Stimulated activated CD4-positive, alpha-beta T cell treated with anti-CD3 and anti-CD28 coated beads, Interleukin-15, amount 100 ng/mL, for 24 hours (primary cell): ENCODE measurements around the gene PBOV1.

Source experiments
- DNase-seq: peaks from one replicate; pipeline ENCODE4 v3.0.0-alpha.2; 2020

The PBOV1 gene

GRCh38 chr6:138218449-138218848 is at the start of gene PBOV1:
PBOV1 (minus strand) TSS chr6:138218491; CDS start chr6:138218395, 96 bp downstream.
- DNase-seq: no peak

- DNase-seq: no peak
Observed at GRCh38 chr6:138266095-138266494, 47.8 kb upstream of the PBOV1 start.

- DNase-seq: no peak
Observed at GRCh38 chr6:138264372-138264880, 46.1 kb upstream of the PBOV1 start.

- no peak for DNase-seq
Observed at GRCh38 chr6:138263963-138264362, 45.7 kb upstream of the PBOV1 start.

- no peak for DNase-seq
Observed at GRCh38 chr6:138261116-138261780, 43.0 kb upstream of the PBOV1 start.

GRCh38 chr6:138258991-138259390 is 40.7 kb upstream of the PBOV1 start:
- DNase-seq: no peak

GRCh38 chr6:138258197-138258596 is 39.9 kb upstream of the PBOV1 start:
- no peak for DNase-seq

- DNase-seq: no peak
Observed at GRCh38 chr6:138257638-138258040, 39.3 kb upstream of the PBOV1 start.

- no peak for DNase-seq
Observed at GRCh38 chr6:138255443-138255842, 37.2 kb upstream of the PBOV1 start.

- no peak for DNase-seq
Observed at GRCh38 chr6:138253731-138254130, 35.4 kb upstream of the PBOV1 start.

- no peak for DNase-seq
Observed at GRCh38 chr6:138250513-138251247, 32.4 kb upstream of the PBOV1 start.

- DNase-seq: no peak
Observed at GRCh38 chr6:138250053-138250452, 31.8 kb upstream of the PBOV1 start.

GRCh38 chr6:138248878-138249277 is 30.6 kb upstream of the PBOV1 start:
- DNase-seq: no peak

- DNase-seq: no peak
Observed at GRCh38 chr6:138248011-138248410, 29.7 kb upstream of the PBOV1 start.

- no peak for DNase-seq
Observed at GRCh38 chr6:138246650-138247440, 28.6 kb upstream of the PBOV1 start.

GRCh38 chr6:138245751-138246150 is 27.5 kb upstream of the PBOV1 start:
- no peak for DNase-seq

- no peak for DNase-seq
Observed at GRCh38 chr6:138242987-138243592, 24.8 kb upstream of the PBOV1 start.

- no peak for DNase-seq
Observed at GRCh38 chr6:138241934-138242333, 23.6 kb upstream of the PBOV1 start.

- DNase-seq: no peak
Observed at GRCh38 chr6:138241381-138241780, 23.1 kb upstream of the PBOV1 start.

- no peak for DNase-seq
Observed at GRCh38 chr6:138240476-138241245, 22.4 kb upstream of the PBOV1 start.

GRCh38 chr6:138239774-138240173 is 21.5 kb upstream of the PBOV1 start:
- DNase-seq: no peak

GRCh38 chr6:138238368-138238767 is 20.1 kb upstream of the PBOV1 start:
- DNase-seq: no peak
